ENCODE results near the gene ZBTB8OS. TPM values are rescaled to one million over a fixed set of nuclear protein-coding genes. Genes with fewer than 3 reads are reported as not detected.
"Not testable (repeated sequence)": the region's sequence is repeated elsewhere in the genome, so short reads cannot be mapped to it uniquely, and the experiment has no call there.

Gene ZBTB8OS
- total RNA-seq, 4 donors from 2014 or later = 22.1 to 48.1 (median 27.1) TPM

- intact Hi-C loops (cut with DNase I; ENCODE audit: low total_unique reads) (no loop called here), in situ Hi-C loops (cut with MboI; ENCODE audit: low sequenced_read_pairs in 4 of 4) (no loop called here)
- TF ChIP-seq POLR2A (IDR thresholded peaks at IDR 0.05) = no peak
- TF ChIP-seq CTCF (IDR thresholded peaks at IDR 0.05 in 4 of 5, conservative IDR thresholded peaks at IDR 0.05 in 1 of 5) = no peak
- Histone ChIP-seq H3K4me3 (no peak overlapping the region), H3K27ac (peak overlapping the region in 3 of 4 donors; percentile 9 to 77 (median 20)), H3K4me1 (peaks cover 35 to 48% of the 10 kb centered on the region in 2 donors), H3K9me3 (no peaks in the 10 kb centered on the region), H3K27me3 (no peaks in the 10 kb centered on the region), H3K36me3 (peaks cover 0 to 53% of the 10 kb centered on the region in 2 donors)
- no peak for ATAC-seq
- no peak for DNase-seq
Observed at GRCh38 chr1:32681999-32682398, 31.6 kb upstream of the ZBTB8OS start.

- peaks cover 35 to 45% of the 10 kb centered on the region in 2 donors for H3K4me1 ChIP-seq
- peaks cover 0 to 58% of the 10 kb centered on the region in 2 donors for H3K36me3 ChIP-seq
- no peak for TF ChIP-seq CTCF (IDR thresholded peaks at IDR 0.05 in 4 of 5, conservative IDR thresholded peaks at IDR 0.05 in 1 of 5)
- no peak for TF ChIP-seq POLR2A (IDR thresholded peaks at IDR 0.05)
- peak in 1 of 2 donors; percentile 14 for DNase-seq
- peak overlapping the region; percentile 1 to 77 (median 14) for H3K27ac ChIP-seq
- intact Hi-C loops (cut with DNase I; ENCODE audit: low total_unique reads) = no loop called here
- peak; percentile 57 to 81 for ATAC-seq
- in situ Hi-C loops (cut with MboI; ENCODE audit: low sequenced_read_pairs in 4 of 4) = no loop called here
- no peak overlapping the region for H3K4me3 ChIP-seq
- H3K9me3 ChIP-seq = no peaks in the 10 kb centered on the region
- no peaks in the 10 kb centered on the region for H3K27me3 ChIP-seq
Observed at GRCh38 chr1:32681509-32681908, 31.2 kb upstream of the ZBTB8OS start.

- DNase-seq (no peak), ATAC-seq (no peak)
- Histone ChIP-seq H3K9me3 (no peaks in the 10 kb centered on the region), H3K27ac (peak overlapping the region; percentile 1 to 77 (median 30)), H3K36me3 (peaks cover 0 to 63% of the 10 kb centered on the region in 2 donors), H3K27me3 (no peaks in the 10 kb centered on the region), H3K4me1 (peaks cover 33 to 37% of the 10 kb centered on the region in 2 donors), H3K4me3 (no peak overlapping the region)
- TF ChIP-seq POLR2A (IDR thresholded peaks at IDR 0.05) (no peak), CTCF (IDR thresholded peaks at IDR 0.05 in 4 of 5, conservative IDR thresholded peaks at IDR 0.05 in 1 of 5) (no peak)
- in situ Hi-C loops (cut with MboI; ENCODE audit: low sequenced_read_pairs in 4 of 4) = no loop called here
- intact Hi-C loops (cut with DNase I; ENCODE audit: low total_unique reads) = no loop called here
Observed at GRCh38 chr1:32680642-32681041, 30.3 kb upstream of the ZBTB8OS start.

GRCh38 chr1:32679993-32680392 lies 29.6 kb upstream of the ZBTB8OS start:
- peak overlapping the region in 1 of 4 donors; percentile 77 for H3K27ac ChIP-seq
- H3K4me3 ChIP-seq; DNase-seq; in situ Hi-C loops (cut with MboI; ENCODE audit: low sequenced_read_pairs in 4 of 4); intact Hi-C loops (cut with DNase I; ENCODE audit: low total_unique reads); H3K27me3 ChIP-seq; H3K9me3 ChIP-seq; ATAC-seq: not testable (repeated sequence)
- H3K36me3 ChIP-seq = peaks cover 0 to 64% of the 10 kb centered on the region in 2 donors
- H3K4me1 ChIP-seq = peaks cover 26 to 37% of the 10 kb centered on the region in 2 donors

GRCh38 chr1:32676945-32677344 lies 26.6 kb upstream of the ZBTB8OS start:
- Histone ChIP-seq H3K36me3 (peaks cover 0 to 77% of the 10 kb centered on the region in 2 donors), H3K4me3 (no peak overlapping the region), H3K9me3 (no peaks in the 10 kb centered on the region), H3K27ac (no peak overlapping the region), H3K4me1 (peaks cover 12 to 15% of the 10 kb centered on the region in 2 donors), H3K27me3 (no peaks in the 10 kb centered on the region)
- TF ChIP-seq POLR2A (IDR thresholded peaks at IDR 0.05) = no peak
- no peak for TF ChIP-seq CTCF (IDR thresholded peaks at IDR 0.05 in 4 of 5, conservative IDR thresholded peaks at IDR 0.05 in 1 of 5)
- no peak for ATAC-seq
- in situ Hi-C loops (cut with MboI; ENCODE audit: low sequenced_read_pairs in 4 of 4) (no loop called here), intact Hi-C loops (cut with DNase I; ENCODE audit: low total_unique reads) (no loop called here)
- no peak for DNase-seq

GRCh38 chr1:32668716-32669115 lies 18.4 kb upstream of the ZBTB8OS start:
- H3K27ac ChIP-seq; intact Hi-C loops (cut with DNase I; ENCODE audit: low total_unique reads); ATAC-seq; H3K4me1 ChIP-seq; DNase-seq; H3K4me3 ChIP-seq; H3K9me3 ChIP-seq; H3K27me3 ChIP-seq; in situ Hi-C loops (cut with MboI; ENCODE audit: low sequenced_read_pairs in 4 of 4): not testable (repeated sequence)
- peaks cover 3 to 97% of the 10 kb centered on the region in 2 donors for H3K36me3 ChIP-seq
